ENCODE measurements around the gene SSC5D. TPM values are rescaled to one million over a fixed set of nuclear protein-coding genes. Genes with fewer than 3 reads are reported as not detected.
A peak's percentile ranks its signal among the peaks of the same experiment; 100 is the strongest.

SSC5D gene
- total RNA-seq, 1 donor from 2014 or later = 46.8 TPM

DNA sequence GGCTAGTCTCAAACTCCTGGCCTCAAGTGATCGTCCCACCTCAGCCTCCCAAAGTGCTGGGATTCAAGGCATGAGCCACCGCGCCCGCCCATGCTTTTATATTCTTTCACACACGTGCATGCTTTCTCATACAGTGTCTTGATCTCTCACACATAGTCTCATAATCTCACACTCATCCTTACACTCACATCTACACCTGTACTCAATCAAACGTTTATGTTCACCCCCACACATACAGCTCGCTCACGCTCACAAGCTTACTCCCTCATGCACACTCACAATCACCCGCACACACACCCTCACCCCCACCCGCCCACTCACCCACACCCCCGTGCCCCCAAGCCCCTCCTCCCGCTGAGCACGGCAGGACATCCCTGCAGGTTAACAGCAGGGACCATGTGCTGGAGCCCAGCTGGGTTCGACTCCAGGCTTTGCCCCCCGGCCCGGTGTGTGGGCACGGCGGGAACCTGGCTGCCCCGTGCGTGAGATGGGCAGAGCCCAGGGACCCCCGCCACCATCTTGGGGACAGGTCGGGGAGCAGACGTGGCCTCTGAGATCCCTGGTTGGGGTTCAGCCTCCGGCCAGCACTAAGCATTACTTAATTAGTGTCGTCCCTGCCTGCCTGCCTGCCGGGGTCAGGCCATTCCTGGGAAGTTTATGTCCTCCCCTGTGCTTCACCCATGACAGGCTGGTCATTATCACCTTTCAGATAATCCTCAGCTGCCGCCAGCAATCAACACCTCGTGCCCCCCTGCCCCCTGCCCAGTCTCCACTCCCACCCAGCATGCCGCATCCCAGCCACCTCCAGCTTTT is 37.3 kb downstream of the SSC5D start:
- no peaks in the 10 kb centered on the region for H3K4me1 ChIP-seq (ENCODE audit: insufficient read depth, low read length)
- H3K79me2 ChIP-seq (ENCODE audit: insufficient read depth, low read length) = no peaks in the 10 kb centered on the region
- no peak for TF ChIP-seq EZH2 (IDR thresholded peaks at IDR 0.05; ENCODE audit: insufficient read depth, low read length)
- TF ChIP-seq, protein P1, sequence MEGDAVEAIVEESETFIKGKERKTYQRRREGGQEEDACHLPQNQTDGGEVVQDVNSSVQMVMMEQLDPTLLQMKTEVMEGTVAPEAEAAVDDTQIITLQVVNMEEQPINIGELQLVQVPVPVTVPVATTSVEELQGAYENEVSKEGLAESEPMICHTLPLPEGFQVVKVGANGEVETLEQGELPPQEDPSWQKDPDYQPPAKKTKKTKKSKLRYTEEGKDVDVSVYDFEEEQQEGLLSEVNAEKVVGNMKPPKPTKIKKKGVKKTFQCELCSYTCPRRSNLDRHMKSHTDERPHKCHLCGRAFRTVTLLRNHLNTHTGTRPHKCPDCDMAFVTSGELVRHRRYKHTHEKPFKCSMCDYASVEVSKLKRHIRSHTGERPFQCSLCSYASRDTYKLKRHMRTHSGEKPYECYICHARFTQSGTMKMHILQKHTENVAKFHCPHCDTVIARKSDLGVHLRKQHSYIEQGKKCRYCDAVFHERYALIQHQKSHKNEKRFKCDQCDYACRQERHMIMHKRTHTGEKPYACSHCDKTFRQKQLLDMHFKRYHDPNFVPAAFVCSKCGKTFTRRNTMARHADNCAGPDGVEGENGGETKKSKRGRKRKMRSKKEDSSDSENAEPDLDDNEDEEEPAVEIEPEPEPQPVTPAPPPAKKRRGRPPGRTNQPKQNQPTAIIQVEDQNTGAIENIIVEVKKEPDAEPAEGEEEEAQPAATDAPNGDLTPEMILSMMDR (IDR thresholded peaks at IDR 0.05; ENCODE audit: insufficient read depth, low read depth, low read length) = no peak
- Mint-ChIP-seq H3K36me3 (ENCODE audit: low read depth, unreplicated experiment) (no peaks in the 10 kb centered on the region), H3K27ac (ENCODE audit: unreplicated experiment) (no peak overlapping the region), H3K9me3 (ENCODE audit: unreplicated experiment) (no peaks in the 10 kb centered on the region), H3K4me1 (ENCODE audit: low read depth, unreplicated experiment) (no peaks in the 10 kb centered on the region), H3K4me3 (ENCODE audit: unreplicated experiment) (no peak overlapping the region), H3K27me3 (ENCODE audit: low read depth, unreplicated experiment) (no peaks in the 10 kb centered on the region)
- no peak overlapping the region for H3K27ac ChIP-seq (ENCODE audit: low read depth, low read length)
- H3K9ac ChIP-seq (ENCODE audit: low read length) = no peak overlapping the region
- no peak overlapping the region for H3K4me3 ChIP-seq (ENCODE audit: insufficient read depth, low read depth, low read length)
- H2AFZ ChIP-seq (ENCODE audit: low read depth, low read length) = no peak overlapping the region
- FAIRE-seq (no peak), DNase-seq (ENCODE audit: low read depth) (no peak)
- H4K20me1 ChIP-seq (ENCODE audit: insufficient read depth, low read length) = no peaks in the 10 kb centered on the region
- no peaks in the 10 kb centered on the region for H3K27me3 ChIP-seq (ENCODE audit: insufficient read depth, low read length)
- H3K4me2 ChIP-seq (ENCODE audit: low read length) = no peak overlapping the region
- no peaks in the 10 kb centered on the region for H3K36me3 ChIP-seq (ENCODE audit: insufficient read depth, low read length)
- H3K9me3 ChIP-seq (ENCODE audit: insufficient read depth, low read depth, low read length) = no peaks in the 10 kb centered on the region

- Histone ChIP-seq H3K27ac (ENCODE audit: low read depth, low read length) (no peak overlapping the region), H3K4me2 (ENCODE audit: low read length) (no peak overlapping the region), H3K4me1 (ENCODE audit: insufficient read depth, low read length) (no peaks in the 10 kb centered on the region), H3K27me3 (ENCODE audit: insufficient read depth, low read length) (no peaks in the 10 kb centered on the region), H4K20me1 (ENCODE audit: insufficient read depth, low read length) (no peaks in the 10 kb centered on the region), H3K9me3 (ENCODE audit: insufficient read depth, low read depth, low read length) (no peaks in the 10 kb centered on the region), H3K79me2 (ENCODE audit: insufficient read depth, low read length) (no peaks in the 10 kb centered on the region), H3K36me3 (ENCODE audit: insufficient read depth, low read length) (no peaks in the 10 kb centered on the region), H3K9ac (ENCODE audit: low read length) (no peak overlapping the region), H2AFZ (ENCODE audit: low read depth, low read length) (no peak overlapping the region), H3K4me3 (ENCODE audit: insufficient read depth, low read depth, low read length) (no peak overlapping the region)
- no peaks in the 10 kb centered on the region for H3K9me3 Mint-ChIP-seq (ENCODE audit: unreplicated experiment)
- no peak overlapping the region for H3K4me3 Mint-ChIP-seq (ENCODE audit: unreplicated experiment)
- H3K36me3 Mint-ChIP-seq (ENCODE audit: low read depth, unreplicated experiment) = no peaks in the 10 kb centered on the region
- DNase-seq (ENCODE audit: low read depth) (peak; percentile 46), FAIRE-seq (no peak)
- H3K27ac Mint-ChIP-seq (ENCODE audit: unreplicated experiment) = no peak overlapping the region
- TF ChIP-seq EZH2 (IDR thresholded peaks at IDR 0.05; ENCODE audit: insufficient read depth, low read length) = no peak
- TF ChIP-seq, protein P1 (IDR thresholded peaks at IDR 0.05; ENCODE audit: insufficient read depth, low read depth, low read length) = no peak
- H3K4me1 Mint-ChIP-seq (ENCODE audit: low read depth, unreplicated experiment) = no peaks in the 10 kb centered on the region
- no peaks in the 10 kb centered on the region for H3K27me3 Mint-ChIP-seq (ENCODE audit: low read depth, unreplicated experiment)
Observed at GRCh38 chr19:55526216-55527196, 38.3 kb downstream of the SSC5D start.
